Measurements from ENCODE around the gene KDM4C. TPM values are rescaled to one million over a fixed set of nuclear protein-coding genes. Genes with fewer than 3 reads are reported as not detected.

The KDM4C gene
- total and polyA plus RNA-seq, 2 of the 13 experiments (the other 11 are each of a cell fraction or from before 2014, with no cell fraction given) = 19.4 to 23.6 TPM

- ChIA-PET CTCF (ENCODE audit: low intra/inter-chr PET ratio, low total read pairs) (interaction anchor here (0.8 kb wide), 1 partner anchor 279 kb away, joined by 3 read pairs; no protein-coding TSS in a partner anchor), POLR2A (no interaction called here)
- DNase-seq (ENCODE audit: low spot score) (peak; percentile 38), ATAC-seq (peak; percentile 38; the same call in 1 of the 3 replicates), FAIRE-seq (no peak)
- Histone ChIP-seq H4K20me1 (ENCODE audit: insufficient read depth, low read length) (no peaks in the 10 kb centered on the region), H3K4me1 (ENCODE audit: insufficient read depth, low read length) (peaks cover 55% of the 10 kb centered on the region), H3K79me2 (ENCODE audit: insufficient read depth, low read length) (peaks cover 18% of the 10 kb centered on the region), H3K9ac (ENCODE audit: insufficient read depth, low read depth, low read length) (no peak overlapping the region), H3K36me3 (replicated peaks in 1 of 2; ENCODE audit: control insufficient read depth in 1 of 2, insufficient read depth in 2 of 2, low read length in 2 of 2) (no peaks in the 10 kb centered on the region; a peak in 1 of 5 replicates), H3K4me2 (ENCODE audit: low read depth, low read length) (no peak overlapping the region), H3K4me3 (replicated peaks in 1 of 3; ENCODE audit: insufficient read depth in 1 of 3, low read depth in 2 of 3, low read length in 3 of 3) (no peak overlapping the region), H3K27ac (ENCODE audit: extremely low read length, insufficient read depth, low read length) (peak overlapping the region; percentile 13), H2AFZ (ENCODE audit: low read length) (no peak overlapping the region), H3K27me3 (ENCODE audit: control insufficient read depth in 1 of 2, insufficient read depth in 2 of 2, low read length in 2 of 2) (no peaks in the 10 kb centered on the region), H3K9me3 (ENCODE audit: low read length) (no peaks in the 10 kb centered on the region)
- intact Hi-C loops (cut with micrococcal nuclease; ENCODE audit: unreplicated experiment) = loop anchor here (2.0 kb wide), 1 partner anchor 81 kb away; no protein-coding TSS in a partner anchor
- no TSS peak for BruUV-seq (replicated peaks)
- 88% methylated on average over 4 of the region's 4 CpGs for WGBS (ENCODE audit: low lambda C conversion rate)
- no peak for TF ChIP-seq ZNF431 (CRISPR knock-in tag; IDR thresholded peaks at IDR 0.05; ENCODE audit: borderline replicate concordance, low read depth)
- TF ChIP-seq ZNF674 (CRISPR knock-in tag; IDR thresholded peaks at IDR 0.05; ENCODE audit: low read depth) = no peak
- peak; percentile 57 for TF ChIP-seq SMC3 (IDR thresholded peaks at IDR 0.05; ENCODE audit: low read length)
- no peak for TF ChIP-seq TBP (CRISPR knock-in tag; IDR thresholded peaks at IDR 0.05)
- no peak for TF ChIP-seq GLI4 (CRISPR knock-in tag; IDR thresholded peaks at IDR 0.05; ENCODE audit: borderline replicate concordance)
- no peak for TF ChIP-seq EZH2 (conservative IDR thresholded peaks at IDR 0.05; ENCODE audit: low read depth, low read length)
- no peak for TF ChIP-seq ZNF580 (CRISPR knock-in tag; IDR thresholded peaks at IDR 0.05; ENCODE audit: borderline replicate concordance, low read depth)
- no peak for TF ChIP-seq ZNF230 (CRISPR knock-in tag; IDR thresholded peaks at IDR 0.05)
- TF ChIP-seq, protein P1, sequence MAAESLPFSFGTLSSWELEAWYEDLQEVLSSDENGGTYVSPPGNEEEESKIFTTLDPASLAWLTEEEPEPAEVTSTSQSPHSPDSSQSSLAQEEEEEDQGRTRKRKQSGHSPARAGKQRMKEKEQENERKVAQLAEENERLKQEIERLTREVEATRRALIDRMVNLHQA (CRISPR knock-in tag; IDR thresholded peaks at IDR 0.05) = no peak
- TF ChIP-seq, protein P2, sequence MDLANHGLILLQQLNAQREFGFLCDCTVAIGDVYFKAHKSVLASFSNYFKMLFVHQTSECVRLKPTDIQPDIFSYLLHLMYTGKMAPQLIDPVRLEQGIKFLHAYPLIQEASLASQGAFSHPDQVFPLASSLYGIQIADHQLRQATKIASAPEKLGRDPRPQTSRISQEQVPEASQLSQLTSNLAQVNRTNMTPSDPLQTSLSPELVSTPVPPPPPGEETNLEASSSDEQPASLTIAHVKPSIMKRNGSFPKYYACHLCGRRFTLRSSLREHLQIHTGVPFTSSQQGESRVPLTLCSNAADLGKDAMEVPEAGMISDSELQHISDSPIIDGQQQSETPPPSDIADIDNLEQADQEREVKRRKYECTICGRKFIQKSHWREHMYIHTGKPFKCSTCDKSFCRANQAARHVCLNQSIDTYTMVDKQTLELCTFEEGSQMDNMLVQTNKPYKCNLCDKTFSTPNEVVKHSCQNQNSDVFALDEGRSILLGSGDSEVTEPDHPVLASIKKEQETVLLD (CRISPR knock-in tag; IDR thresholded peaks at IDR 0.05; ENCODE audit: low read depth) = no peak
- no peak for TF ChIP-seq ZBTB7B (CRISPR knock-in tag; IDR thresholded peaks at IDR 0.05)
- no peak for TF ChIP-seq BRCA1 (CRISPR knock-in tag; IDR thresholded peaks at IDR 0.05)
- TF ChIP-seq CTCF (CRISPR knock-in tag; IDR thresholded peaks at IDR 0.05) = peak; percentile 50
- peak; percentile 61 for TF ChIP-seq STAG1 (CRISPR knock-in tag; IDR thresholded peaks at IDR 0.05)
- TF ChIP-seq ZNF597 (CRISPR knock-in tag; IDR thresholded peaks at IDR 0.05) = no peak
- no peak for TF ChIP-seq LRRFIP1 (CRISPR knock-in tag; conservative IDR thresholded peaks at IDR 0.05)
- TF ChIP-seq ZNF614 (CRISPR knock-in tag; IDR thresholded peaks at IDR 0.05; ENCODE audit: borderline replicate concordance) = no peak
- in situ Hi-C loops (cut with HindIII; ENCODE audit: extremely low pct_ligation_motif_present, low pct_unique_long_range_greater_than_20kb) = loop anchor here (5.0 to 25.0 kb wide), 3 partner anchors 64 to 629 kb away; no protein-coding TSS in a partner anchor
Measured at GRCh38 chr9:6907772-6908381, 150.1 kb downstream of the KDM4C start.
